ENCODE results near the gene ATG9B.
"Not testable (repeated sequence)": the region's sequence is repeated elsewhere in the genome, so short reads cannot be mapped to it uniquely, and the experiment has no call there.

The ATG9B gene

GRCh38 chr7:151015967-151016366 lies 8.3 kb downstream of the ATG9B start:
- no peak for DNase-seq

DNA sequence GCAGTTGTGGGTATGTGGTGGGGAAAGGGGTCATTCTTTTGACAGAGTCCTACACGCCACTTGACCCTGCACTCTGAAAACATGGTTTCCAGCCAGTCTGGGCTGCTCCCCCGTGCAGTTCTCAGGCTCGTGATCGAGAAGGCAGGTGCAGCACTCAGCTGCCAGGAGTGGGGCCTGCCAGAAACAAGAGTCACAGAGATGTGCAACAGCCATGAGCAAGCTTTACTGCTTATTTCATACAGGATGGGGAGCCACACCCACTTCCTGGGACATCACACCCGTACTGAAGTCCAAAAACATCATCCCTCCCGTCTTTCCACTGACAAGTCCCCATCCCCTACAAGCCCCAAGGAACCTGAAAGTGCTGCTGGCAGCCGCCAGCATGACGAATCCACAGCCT lies 9.3 kb downstream of the ATG9B start:
- no peak for DNase-seq

DNA sequence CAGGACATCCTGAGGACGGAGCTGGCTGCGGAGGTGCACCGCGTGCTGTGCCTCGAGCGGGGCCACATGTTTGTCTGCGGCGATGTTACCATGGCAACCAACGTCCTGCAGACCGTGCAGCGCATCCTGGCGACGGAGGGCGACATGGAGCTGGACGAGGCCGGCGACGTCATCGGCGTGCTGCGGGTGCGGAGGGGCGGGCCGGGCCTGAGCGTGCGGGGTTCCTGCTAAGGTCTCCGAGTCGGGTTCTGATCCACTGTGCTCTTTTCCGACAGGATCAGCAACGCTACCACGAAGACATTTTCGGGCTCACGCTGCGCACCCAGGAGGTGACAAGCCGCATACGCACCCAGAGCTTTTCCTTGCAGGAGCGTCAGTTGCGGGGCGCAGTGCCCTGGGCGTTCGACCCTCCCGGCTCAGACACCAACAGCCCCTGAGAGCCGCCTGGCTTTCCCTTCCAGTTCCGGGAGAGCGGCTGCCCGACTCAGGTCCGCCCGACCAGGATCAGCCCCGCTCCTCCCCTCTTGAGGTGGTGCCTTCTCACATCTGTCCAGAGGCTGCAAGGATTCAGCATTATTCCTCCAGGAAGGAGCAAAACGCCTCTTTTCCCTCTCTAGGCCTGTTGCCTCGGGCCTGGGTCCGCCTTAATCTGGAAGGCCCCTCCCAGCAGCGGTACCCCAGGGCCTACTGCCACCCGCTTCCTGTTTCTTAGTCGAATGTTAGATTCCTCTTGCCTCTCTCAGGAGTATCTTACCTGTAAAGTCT lies 10.4 kb downstream of the ATG9B start:
- DNase-seq, result no peak

GRCh38 chr7:151013356-151013732 lies 10.9 kb downstream of the ATG9B start:
- no peak for DNase-seq

DNA sequence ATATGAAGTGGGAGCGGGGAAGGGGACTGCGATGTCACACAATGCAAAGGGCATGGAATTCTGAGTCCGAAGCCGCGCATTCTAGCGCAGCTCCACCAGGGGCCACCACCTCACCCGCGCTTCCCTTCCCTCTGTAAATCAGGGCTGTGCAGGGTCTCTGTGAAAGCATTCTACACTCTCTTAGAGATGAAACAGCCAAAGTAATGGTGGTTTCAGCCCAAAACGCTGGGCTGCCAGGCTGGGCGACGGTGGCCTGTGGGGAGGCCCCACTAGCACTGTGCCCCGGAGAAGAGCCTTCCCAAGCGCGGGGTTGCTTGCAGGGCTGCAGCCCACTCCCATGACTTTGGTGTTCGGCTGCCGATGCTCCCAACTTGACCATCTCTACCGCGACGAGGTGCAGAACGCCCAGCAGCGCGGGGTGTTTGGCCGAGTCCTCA lies 11.4 kb downstream of the ATG9B start:
- no peak for DNase-seq

- DNase-seq, result no peak
These were observed 12.1 kb downstream of the ATG9B start for GRCh38 chr7:151012031-151012692.

DNA sequence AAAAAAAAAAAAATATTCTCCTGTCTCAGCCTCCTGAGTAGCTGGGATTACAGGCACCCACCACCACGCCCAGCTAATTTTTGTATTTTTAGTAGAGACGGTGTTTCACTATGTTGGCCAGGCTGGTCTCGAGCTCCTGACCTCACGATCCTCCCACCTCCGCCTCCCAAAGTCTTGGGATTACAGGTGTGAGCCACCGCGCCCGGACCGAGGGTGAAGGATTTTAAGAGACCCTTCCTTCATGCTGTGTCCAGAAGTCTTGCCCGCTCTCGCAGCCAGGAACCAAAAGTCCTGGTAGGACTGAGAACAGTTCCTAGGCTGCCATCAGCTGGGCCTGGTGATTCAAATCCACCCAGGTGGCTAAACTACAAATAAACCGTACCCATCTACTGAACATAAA lies 12.7 kb downstream of the ATG9B start:
- not testable (repeated sequence) for DNase-seq

- DNase-seq, result no peak
These were observed 13.2 kb downstream of the ATG9B start for GRCh38 chr7:151011097-151011409.

- DNase-seq, result no peak
These were observed 13.8 kb downstream of the ATG9B start for GRCh38 chr7:151010307-151011096.

- DNase-seq, result no peak
These were observed 14.3 kb downstream of the ATG9B start for GRCh38 chr7:151010037-151010306.

DNA sequence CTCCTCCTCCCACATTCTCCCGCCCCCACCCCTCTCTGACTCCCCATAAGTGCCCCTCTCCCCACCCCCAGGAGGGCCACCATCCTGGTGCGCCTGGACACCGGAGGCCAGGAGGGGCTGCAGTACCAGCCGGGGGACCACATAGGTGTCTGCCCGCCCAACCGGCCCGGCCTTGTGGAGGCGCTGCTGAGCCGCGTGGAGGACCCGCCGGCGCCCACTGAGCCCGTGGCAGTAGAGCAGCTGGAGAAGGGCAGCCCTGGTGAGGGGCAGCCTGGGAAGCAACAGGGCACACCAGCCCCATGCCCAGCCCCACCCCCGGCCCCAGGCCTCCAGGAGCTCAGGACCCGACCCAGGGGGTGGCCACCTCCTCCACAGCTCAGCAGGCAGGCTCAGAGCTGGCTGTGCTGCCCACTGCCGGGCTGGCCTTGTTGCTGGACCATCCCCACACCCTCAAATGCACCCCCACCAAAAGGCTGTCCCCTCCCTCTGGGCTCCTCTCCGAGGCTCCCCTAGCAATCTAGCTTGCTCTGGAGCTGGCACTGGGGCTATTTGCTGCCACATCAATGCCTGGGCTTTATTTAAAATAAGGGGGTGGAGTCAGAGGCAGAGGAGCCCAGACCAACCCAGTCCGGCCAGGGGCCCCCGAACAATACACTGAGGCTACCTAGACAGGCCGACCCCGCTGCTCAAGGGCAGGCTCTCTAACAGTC lies 14.8 kb downstream of the ATG9B start:
- no peak for DNase-seq

DNA sequence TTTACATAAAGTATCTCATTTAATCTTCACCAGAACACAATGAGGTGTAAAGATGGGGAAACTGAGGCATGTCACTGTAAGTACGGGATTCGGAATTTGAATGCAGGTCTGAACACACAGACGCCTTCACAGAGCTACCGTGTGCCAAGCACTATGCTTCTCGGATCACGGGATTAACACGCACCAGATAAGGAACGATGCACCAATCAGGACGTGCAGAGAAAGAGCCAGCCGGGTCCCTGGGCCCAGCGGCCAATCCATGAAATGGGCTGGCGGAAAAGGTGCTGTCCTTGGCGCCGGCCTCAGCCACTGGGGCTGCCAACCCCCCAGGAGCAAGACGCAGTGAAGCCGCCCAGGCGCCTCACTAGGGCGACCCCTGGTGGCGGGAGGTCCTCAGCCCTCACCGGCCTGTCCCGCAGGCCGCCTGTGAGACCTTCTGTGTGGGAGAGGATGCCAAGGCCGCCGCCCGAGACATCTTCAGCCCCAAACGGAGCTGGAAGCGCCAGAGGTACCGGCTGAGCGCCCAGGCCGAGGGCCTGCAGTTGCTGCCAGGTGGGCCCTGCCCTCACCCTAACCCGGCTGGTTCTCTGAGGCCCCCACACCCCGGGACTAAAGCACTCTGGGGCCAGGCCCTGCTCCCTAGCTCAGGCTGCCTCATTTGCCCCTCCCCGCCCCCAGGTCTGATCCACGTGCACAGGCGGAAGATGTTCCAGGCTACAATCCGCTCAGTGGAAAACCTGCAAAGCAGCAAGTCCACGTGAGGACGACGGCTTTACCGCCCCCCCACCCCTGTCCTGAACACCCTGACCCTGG lies 15.6 kb downstream of the ATG9B start:
- no peak for DNase-seq

GRCh38 chr7:151008143-151008510 lies 16.2 kb downstream of the ATG9B start:
- no peak for DNase-seq

- DNase-seq, result no peak
These were observed 16.8 kb downstream of the ATG9B start for GRCh38 chr7:151007469-151007898.

GRCh38 chr7:151006590-151007300 lies 17.5 kb downstream of the ATG9B start:
- DNase-seq, result no peak

GRCh38 chr7:151005566-151005965 lies 18.7 kb downstream of the ATG9B start:
- DNase-seq, result no peak

DNA sequence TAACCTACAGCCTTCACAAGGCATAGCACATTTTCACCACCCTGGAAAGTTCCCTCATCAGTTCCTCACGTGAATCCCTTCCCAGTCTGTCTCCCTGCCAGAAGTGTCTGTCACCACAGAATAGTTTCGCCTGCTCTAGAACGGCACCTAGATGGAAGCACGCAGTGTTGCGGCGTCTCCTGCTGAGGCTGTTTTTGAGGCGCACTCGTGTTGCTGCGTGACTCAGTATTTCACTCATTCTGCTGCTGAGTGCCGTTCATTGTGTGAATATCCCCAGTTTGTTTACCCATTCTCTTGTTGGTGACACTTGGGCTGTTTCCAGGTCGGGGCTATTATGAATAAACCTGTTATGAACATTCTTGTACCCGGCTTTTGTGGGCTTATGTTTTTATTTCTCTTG lies 20.7 kb downstream of the ATG9B start:
- no peak for DNase-seq

- DNase-seq, result no peak
These were observed 22.7 kb downstream of the ATG9B start for GRCh38 chr7:151001546-151001945.

GRCh38 chr7:151000897-151001495 lies 23.3 kb downstream of the ATG9B start:
- DNase-seq, result no peak

DNA sequence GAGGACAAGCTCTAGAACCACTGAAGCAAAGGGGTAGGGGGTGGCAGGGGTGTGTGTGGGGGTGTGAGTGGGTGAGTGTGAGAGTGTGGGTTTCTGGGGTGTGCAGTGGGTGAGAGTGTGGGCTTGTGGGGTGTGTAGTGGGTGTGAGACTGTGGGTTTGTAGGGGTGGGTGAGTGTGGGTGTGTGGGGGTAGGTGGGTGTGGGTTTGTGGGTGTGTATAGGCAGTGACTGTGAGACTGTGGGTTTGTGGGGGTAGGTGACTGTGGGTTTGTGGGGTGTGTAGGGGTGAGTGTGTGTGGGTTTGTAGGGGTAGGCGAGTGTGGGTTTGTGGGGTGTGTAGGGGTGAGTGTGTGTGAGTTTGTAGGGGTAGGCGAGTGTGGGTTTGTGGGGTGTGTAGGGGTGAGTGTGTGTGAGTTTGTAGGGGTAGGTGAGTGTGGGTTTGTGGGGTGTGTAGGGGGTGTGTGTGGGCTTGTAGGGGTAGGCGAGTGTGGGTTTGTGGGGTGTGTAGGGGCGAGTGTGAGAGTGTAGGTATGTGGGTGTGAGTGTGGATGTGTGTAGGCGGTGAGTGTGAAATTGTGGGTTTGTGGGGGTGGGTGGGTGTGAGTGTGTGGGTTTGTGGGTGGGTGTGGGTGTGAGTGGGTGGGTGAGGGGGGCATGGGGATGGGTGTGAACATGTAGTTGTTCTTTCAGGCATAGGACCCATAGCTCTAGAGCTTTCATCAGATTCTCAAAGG lies 24.6 kb downstream of the ATG9B start:
- DNase-seq, result no peak

DNA sequence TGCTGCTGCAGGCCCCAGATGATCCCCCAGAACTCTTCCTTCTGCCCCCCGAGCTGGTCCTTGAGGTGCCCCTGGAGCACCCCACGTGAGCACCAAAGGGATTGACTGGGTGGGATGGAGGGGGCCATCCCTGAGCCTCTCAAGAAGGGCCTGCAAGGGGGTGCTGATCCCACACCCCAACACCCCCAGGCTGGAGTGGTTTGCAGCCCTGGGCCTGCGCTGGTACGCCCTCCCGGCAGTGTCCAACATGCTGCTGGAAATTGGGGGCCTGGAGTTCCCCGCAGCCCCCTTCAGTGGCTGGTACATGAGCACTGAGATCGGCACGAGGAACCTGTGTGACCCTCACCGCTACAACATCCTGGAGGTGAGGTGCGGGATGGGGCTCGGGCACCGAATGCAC lies 25.3 kb downstream of the ATG9B start:
- no peak for DNase-seq
